NAMALWA (cell line): ENCODE results near the gene TRPM3.
"Not testable (repeated sequence)": the region's sequence is repeated elsewhere in the genome, so short reads cannot be mapped to it uniquely, and the experiment has no call there.

Experiments
- DNase-seq: peaks from one replicate; pipeline ENCODE4 v3.0.0-alpha.2; 2015; ENCODE audit warnings: low spot score

Gene TRPM3

DNA sequence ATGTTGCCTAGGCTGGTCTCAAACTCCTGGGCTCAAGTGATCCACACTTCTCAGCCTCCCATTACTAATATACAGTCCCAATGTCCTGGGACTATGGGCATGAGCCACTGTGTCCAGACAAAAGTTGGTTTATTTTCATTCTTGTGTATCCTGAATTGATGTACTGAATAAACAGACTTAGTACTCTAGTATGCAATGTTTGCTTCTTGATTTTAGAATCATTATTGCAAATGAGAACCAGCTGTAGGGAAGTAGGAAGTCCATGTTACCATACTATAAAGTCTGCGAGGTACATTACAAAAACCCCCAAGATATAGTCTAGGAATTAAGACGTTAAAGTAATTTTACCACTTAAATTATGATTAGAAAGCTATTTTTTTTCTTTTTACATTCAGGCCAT, 372.4 kb downstream of the TRPM3 start:
- no peak for DNase-seq

GRCh38 chr9:70747261-70747718, 374.1 kb downstream of the TRPM3 start:
- no peak for DNase-seq

GRCh38 chr9:70746760-70747159, 374.7 kb downstream of the TRPM3 start:
- no peak for DNase-seq

DNA sequence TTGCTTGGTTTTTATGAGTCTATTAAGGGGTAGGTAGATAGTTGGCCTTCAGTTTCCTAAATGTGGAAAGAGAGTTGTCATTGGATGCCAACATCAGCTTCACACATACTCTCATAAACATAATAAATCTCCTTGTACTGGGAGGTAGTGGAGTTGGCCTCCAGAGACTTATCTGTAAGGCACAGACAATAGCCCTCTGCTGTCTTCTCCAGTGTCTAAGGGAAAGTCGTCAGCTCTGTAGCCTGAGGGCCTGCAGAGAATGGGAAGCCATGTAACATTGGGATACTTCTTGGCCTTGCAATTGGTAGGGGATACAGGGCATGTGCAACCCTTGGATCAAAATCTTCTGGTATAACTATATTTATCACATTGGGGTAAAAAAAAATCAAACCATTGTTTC, 375.1 kb downstream of the TRPM3 start:
- DNase-seq = no peak

DNA sequence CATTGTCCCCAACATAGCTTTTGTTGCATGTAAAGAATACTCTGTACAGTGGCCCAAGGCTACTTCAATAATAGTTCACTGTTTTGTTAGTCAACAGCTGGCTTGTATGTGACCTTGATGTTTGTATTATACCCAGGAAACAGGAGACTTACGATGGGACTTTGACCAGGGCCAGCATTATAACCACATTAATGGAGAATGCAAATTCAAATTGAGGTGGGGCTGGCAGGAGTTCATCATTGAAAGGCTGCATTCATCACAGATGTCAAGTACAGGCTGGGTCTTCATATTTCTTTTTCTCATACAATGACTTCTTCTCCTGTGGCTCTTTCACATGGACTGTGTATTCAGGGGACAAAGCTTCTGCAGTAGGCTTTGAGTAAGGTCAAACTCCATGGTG, 396.6 kb downstream of the TRPM3 start:
- not testable (repeated sequence) for DNase-seq

DNA sequence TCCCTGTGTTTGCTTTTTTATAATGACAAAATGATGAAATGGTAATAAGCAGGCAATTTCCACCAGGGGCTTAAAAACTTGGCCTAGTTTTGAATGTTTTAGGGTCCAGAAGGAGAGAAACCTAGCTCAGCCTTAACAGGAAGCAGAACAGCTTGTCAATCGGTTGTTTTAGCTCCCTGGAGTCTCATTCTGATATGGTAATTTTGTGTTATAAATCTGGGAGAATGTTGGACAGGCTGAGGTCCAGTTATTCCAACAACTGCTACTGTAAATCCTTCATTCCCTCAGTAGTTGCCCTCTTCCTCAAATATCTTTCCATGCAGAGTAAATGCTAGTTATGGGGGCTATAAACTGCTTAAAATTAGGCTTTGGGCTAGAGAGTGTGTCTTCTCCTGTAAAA, 397.4 kb downstream of the TRPM3 start:
- DNase-seq = not testable (repeated sequence)

GRCh38 chr9:70706797-70707196, 414.6 kb downstream of the TRPM3 start:
- DNase-seq = not testable (repeated sequence)

GRCh38 chr9:70701163-70701562, 420.3 kb downstream of the TRPM3 start:
- DNase-seq = no peak

DNA sequence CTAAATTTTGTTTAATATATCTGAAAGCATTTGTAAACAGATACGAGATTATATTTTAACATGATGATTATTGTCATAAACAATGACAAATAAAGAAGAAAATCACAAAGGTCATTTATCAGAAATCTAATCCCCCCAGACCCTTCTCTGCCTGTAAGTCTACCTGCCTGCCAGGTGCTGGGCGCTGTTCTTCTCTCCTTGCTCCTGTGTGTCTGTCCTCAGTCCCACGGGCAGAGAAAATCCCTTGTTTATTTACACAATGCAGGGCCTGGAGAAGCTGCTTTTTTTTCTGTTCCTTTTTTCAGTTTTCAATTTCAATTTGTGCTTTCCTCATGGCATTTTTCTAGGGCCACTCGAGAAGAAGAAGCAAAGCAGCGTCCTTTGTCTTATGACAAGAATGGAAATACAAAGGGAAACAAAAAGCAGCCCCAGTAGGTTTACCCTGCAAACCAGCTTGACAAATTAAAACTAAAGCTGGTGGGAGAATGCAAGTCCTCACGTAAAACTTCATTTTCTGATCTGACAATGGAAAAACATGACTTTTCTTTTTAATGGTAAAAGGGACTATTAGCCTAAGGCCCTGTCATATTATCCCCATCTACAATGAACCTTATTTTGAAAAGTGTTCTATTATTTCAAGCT, 424.6 kb downstream of the TRPM3 start:
- DNase-seq = no peak

DNA sequence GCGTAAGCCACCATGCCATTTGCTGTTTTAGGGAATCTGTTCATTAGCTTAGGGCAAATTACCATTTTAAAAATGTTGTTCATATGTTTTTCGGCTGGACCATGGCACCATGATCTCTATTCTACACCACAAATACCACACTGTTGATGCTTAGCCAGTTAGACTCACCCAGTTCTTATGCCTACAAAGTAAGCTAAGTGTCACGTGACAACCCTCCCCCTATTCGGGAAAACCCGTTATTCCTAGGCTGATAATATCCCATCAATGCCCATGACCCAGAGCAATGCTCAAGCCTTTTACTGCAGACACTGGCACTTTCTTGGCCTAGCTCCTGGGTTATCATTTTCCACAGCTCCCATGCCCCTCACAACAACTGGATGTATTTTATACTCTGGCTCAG, 426.7 kb downstream of the TRPM3 start:
- DNase-seq = no peak

DNA sequence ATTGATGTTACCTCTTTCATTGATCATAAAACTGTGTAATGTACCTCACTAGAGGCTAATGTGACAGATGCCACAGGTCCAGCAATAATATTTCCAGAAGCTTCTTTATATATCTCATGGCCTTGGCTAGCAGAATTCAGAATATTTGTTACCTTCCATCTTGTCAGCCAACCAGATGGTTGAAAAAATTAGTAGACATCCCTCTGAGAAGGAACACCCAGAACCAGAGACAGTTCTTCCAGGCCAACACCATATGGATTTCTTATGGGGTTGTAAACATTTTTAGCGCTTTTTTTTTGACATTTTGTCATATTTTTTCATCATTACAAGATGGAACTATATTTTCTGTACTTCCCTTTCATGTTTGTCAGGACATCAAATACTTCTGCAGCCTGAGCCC, 428.2 kb downstream of the TRPM3 start:
- no peak for DNase-seq

DNA sequence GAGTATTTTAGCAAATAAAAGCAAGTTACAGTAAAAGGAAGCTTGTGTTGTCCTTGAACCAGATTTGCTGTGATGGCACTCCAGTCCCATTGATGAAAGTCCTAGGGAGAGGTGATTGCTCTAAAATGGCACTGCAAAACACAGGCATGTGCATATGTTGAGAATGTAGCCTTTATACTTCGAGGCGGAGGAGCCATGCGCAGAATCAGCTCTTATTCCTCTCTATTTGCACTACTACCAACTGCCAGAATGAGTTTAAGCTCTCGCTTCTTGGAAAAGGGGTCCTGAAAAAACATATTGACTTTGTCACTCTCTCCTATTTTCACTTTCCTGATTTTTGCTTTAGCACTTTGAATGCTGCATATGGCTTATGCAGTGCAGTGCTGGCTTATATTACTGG, 429.0 kb downstream of the TRPM3 start:
- DNase-seq = no peak

DNA sequence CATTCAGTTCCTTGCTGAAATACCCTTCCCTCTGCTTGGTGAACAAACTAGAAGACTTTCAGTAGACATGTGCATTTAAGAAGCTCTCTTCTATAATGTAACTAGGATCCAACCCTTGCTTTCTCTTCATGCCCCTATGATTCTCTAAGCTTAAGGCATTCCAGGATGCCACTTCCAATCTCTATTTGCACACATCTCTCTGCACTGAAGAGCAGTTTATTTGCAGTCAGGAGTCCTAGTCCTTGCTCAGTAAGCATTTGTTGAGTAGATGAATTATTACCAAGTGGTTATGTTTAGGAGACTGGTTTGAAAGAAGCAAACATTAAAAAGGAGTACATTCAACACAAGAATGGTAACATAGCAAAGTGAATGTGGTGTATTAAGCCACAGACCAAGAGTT, 432.7 kb downstream of the TRPM3 start:
- no peak for DNase-seq

- DNase-seq = no peak
Measured at GRCh38 chr9:70683841-70684240, 437.6 kb downstream of the TRPM3 start.

GRCh38 chr9:70682298-70682697, 439.1 kb downstream of the TRPM3 start:
- DNase-seq = no peak

- DNase-seq = no peak
Measured at GRCh38 chr9:70679845-70680244, 441.6 kb downstream of the TRPM3 start.

DNA sequence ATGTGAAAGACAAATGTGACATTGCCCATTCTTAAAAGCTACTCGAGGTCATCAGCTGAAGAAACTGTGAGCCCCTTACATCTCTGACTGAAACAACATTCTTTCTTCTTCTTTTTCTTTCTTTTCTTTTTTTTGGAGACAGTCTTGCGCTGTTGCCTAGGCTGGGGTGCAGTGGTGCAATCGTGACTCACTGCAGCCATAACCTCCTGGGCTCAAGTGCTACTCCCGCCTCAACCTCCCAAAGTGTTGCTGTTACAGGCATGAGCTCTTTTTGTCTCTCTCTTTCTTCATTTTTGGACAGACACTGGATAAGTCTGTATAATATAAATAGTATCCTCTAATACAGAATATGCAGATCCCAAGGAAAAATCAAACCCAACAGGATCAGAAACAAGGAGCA, 443.3 kb downstream of the TRPM3 start:
- no peak for DNase-seq

DNA sequence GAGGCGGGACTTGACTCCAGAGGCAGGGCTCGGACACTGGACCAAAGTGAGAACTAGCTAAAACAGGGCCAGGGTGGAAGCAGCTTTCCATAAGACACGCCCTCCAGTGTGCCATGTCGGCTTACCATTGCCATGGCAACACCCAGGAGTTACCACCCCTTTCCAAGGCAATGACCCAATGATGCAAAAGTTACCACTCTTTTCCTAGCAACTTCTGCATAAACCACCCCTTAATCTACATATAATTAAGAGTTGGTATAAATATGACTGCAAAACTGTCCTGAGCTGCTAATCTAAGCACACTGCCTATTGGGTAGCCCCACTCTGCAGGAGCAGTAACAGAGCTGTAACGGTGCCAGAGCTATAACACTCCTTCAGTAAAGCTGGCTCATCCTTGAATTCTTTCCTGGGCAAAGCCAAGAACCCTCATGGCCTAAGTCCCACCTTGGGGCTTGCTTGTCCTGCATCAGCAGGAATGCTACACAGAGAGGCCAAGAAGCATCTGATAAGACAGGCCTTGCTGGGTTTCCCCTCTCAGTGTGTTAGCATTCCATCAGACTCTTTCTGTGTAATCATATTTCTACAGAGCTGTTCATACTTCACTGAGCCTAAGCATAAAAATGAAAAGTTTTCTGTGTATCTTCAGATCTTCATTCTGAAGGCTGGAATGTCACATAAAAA, 444.2 kb downstream of the TRPM3 start:
- peak; percentile 5 for DNase-seq

DNA sequence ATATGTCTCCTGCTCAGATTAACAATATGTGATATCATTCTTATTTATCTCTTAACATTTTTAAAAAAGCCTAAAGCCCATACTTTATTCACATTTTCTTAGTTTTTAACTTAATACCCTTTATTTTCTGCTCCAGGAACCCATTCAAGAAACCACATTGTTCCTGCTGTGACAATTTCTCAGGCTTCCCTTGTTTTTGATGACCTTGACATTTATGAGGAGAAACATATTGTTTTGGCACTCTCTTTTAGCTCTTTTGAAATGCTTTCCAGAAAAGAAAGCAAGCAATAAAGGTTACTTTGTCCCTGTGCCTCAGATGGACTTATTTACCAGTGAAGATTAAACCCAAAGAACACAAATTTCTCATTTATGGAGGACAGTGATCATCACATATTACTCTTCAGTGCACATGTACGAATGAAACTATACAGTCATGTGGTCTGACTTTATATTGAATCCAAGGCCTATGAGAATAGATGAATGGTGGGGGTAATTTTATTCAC, 445.5 kb downstream of the TRPM3 start:
- DNase-seq = no peak

DNA sequence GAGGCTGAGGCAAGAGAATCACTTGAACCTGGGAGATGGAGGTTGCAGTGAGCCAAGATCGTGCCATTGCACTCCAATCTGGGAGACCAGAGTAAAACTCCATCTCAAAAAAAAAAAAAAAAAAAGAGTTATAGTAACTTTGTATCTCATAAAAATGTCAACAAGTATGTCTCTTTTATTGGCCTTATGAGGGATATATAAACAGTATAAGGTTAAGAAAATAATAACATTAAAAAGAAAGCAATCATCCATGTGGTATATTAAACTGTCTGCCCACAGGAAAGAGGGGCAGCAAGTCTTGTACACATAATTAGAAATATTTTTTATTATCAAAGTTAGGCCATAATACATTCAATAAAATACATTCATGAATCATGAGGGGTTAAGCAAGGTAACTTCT, 447.6 kb downstream of the TRPM3 start:
- DNase-seq = no peak

- DNase-seq = no peak
Measured at GRCh38 chr9:70672161-70672649, 449.2 kb downstream of the TRPM3 start.

DNA sequence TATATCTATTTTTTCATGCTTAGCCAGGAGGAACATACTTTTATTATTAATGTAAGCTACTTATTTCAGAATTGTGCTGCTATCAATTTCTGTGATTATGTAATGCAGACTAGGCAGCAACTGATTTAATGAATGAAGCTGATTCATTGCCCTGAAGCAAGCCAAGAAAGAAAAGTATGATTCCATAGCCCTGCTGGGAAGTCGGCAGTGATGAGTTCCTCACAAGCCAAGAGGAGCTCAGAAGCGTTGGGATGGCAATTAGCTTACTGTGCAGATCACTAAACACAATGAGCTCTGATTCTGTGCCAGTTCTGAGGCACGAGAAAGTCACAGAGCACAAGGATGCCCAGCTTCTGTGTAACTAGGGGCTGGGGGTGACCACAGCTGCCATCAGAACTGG, 452.7 kb downstream of the TRPM3 start:
- no peak for DNase-seq

DNA sequence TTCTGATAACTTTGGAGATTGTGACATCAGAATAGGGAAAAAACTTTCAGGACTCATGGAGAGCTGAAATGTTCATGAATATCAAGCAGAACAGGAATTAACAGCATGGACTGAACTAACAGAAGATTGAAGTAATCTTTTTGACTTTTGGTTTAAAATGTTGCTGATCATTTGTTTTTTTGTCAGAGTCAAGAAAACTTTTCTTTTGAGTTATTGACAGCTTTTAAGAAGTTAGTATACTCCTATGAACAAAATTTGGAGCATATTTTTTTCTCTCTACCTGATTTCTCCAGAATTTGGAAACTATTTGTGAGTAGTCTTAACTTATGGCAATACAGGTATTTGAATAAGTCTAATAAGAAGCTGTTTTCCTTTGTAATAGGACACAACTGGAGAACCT, 462.7 kb downstream of the TRPM3 start:
- no peak for DNase-seq

DNA sequence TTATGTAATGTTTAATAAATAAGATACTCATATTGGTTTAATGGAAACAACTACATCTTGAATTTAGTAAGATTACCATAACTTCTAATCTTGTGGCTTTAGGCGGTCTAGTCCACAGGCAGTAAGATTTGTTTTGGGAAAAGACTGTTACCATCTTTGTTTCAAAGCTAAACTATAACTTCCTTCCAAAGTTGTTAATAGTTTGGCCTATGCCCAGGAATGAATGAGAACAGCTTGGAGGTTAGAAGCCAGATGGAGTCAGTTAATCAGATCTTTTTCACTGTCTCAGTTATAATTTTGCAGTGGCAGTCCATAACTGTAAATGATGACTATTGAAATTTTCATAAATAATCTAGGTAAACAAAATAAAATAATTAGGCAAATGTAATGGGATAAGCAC, 465.1 kb downstream of the TRPM3 start:
- DNase-seq = no peak
